Fibroblast of lung (primary cell): ENCODE measurements around the gene RTKN2. TPM values are rescaled to one million over a fixed set of nuclear protein-coding genes. Genes with fewer than 3 reads are reported as not detected.

ENCODE experiments used
- DNase-seq, 2 donors: peaks; one replicate each; pipeline versions ENCODE4 v3.0.0 to v3.0.0-alpha.2; 2010; ENCODE audit warnings: low read depth in 2 of 2
- H2AFZ ChIP-seq: 2 replicates; pipeline ENCODE4 v1.5.1; 2012; ENCODE audit warnings: low read length, control low read depth, inconsistent platforms
- H3K27ac ChIP-seq: 2 replicates; pipeline ENCODE4 v1.5.1; 2011; ENCODE audit warnings: low read length, control low read depth; ENCODE audit not compliant: insufficient read depth
- H3K27me3 ChIP-seq: 2 replicates; pipeline ENCODE4 v1.5.1; 2011; ENCODE audit warnings: mild to moderate bottlenecking, low read length; ENCODE audit not compliant: control insufficient read depth, insufficient read depth
- H3K36me3 ChIP-seq: 2 replicates; pipeline ENCODE4 v1.5.1; 2011; ENCODE audit warnings: low read length; ENCODE audit not compliant: control insufficient read depth, insufficient read depth
- H3K4me1 ChIP-seq: 2 replicates; pipeline ENCODE4 v1.5.1; 2011; ENCODE audit warnings: low read length; ENCODE audit not compliant: control insufficient read depth, insufficient read depth; ENCODE audit errors: extremely low read depth
- H3K4me2 ChIP-seq: 2 replicates; pipeline ENCODE4 v1.5.1; 2011; ENCODE audit warnings: low read length, control low read depth; ENCODE audit not compliant: insufficient read depth; ENCODE audit errors: extremely low read depth
- H3K4me3 ChIP-seq, 4 experiments: fragments of 200-600 bp in 1 of 4; sonication (generic) in 1 of 4; replicated peaks in 1 of 4; 2 replicates each; pipeline ENCODE4 v1.5.1; 2011 to 2016; ENCODE audit warnings: low read length in 4 of 4, low read depth in 3 of 4, mild to moderate bottlenecking in 3 of 4, control low read depth in 2 of 4, inconsistent platforms in 1 of 4, mixed read lengths in 1 of 4; ENCODE audit not compliant: insufficient read depth in 1 of 4; ENCODE audit errors: control extremely low read depth in 1 of 4
- H3K79me2 ChIP-seq: 2 replicates; pipeline ENCODE4 v1.5.1; 2012; ENCODE audit warnings: mild to moderate bottlenecking, low read length, inconsistent platforms; ENCODE audit not compliant: control insufficient read depth, insufficient read depth
- H3K9ac ChIP-seq: 2 replicates; pipeline ENCODE4 v1.5.1; 2011; ENCODE audit warnings: mild to moderate bottlenecking, low read length, control low read depth; ENCODE audit not compliant: insufficient read depth
- H3K9me3 ChIP-seq: 2 replicates; pipeline ENCODE4 v1.5.1; 2012; ENCODE audit warnings: low read depth, low read length; ENCODE audit not compliant: control insufficient read depth, insufficient read depth
- H4K20me1 ChIP-seq: 2 replicates; pipeline ENCODE4 v1.5.1; 2011; ENCODE audit warnings: low read length; ENCODE audit not compliant: control insufficient read depth, insufficient read depth; ENCODE audit errors: extremely low read depth
- CTCF ChIP-seq, 2 donors: IDR thresholded peaks in 1 of 2; conservative IDR thresholded peaks in 1 of 2; 1 replicate in 1 of 2; 2 replicates in 1 of 2; pipeline ENCODE4 v1.5.1; 2011 to 2012; ENCODE audit warnings: low read length in 2 of 2, control low read depth in 1 of 2, inconsistent platforms in 1 of 2, low read depth in 1 of 2, mild to moderate bottlenecking in 1 of 2
- EZH2 ChIP-seq: IDR thresholded peaks from 2 replicates; pipeline ENCODE4 v1.5.1; 2012; ENCODE audit warnings: low read length, control low read depth, mild to moderate bottlenecking; ENCODE audit errors: missing control alignments
- polyA plus RNA-seq, 2 donors: library from polyadenylated mRNA; depleted of rRNA in 1 of 2; stranded (reverse) in 1 of 2; unstranded in 1 of 2; fragments of >200 nt; gene quantifications; 2 replicates each; pipeline ENCODE4 v1.2.1, GENCODE V29; 2011 to 2012; ENCODE audit warnings: missing spikeins in 1 of 2
- total RNA-seq: library from RNA; depleted of rRNA; stranded (reverse); fragments of >200 nt; gene quantifications from 2 replicates; pipeline ENCODE4 v1.2.1, GENCODE V29; 2014

The RTKN2 gene
- total and polyA plus RNA-seq, 2 donors (not counting 1 experiment from before 2014, with no cell fraction given) = 1.1 to 1.2 TPM

DNA sequence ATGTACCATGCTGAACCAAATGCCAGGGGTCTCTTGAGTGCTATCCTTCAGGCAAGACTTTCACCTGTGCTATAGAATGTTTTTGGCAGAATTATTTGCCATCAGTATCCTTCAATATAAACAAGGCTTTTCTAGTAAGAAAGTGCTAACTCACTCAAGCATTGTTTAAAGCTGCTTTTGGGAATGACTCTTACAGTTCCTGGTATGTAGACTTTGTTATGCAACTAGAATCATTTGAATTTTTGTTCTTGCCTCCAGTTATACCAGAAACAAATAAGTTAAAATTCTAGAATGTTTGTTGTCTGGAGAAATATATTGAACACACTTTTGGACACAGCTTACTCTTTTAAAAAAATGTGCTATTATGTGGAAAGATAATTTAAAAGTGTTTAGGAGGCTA, 39.5 kb upstream of the RTKN2 start:
- no peak for TF ChIP-seq CTCF (conservative IDR thresholded peaks at IDR 0.05 in 1 of 2, IDR thresholded peaks at IDR 0.05 in 1 of 2; ENCODE audit: low read depth in 1 of 2, low read length in 2 of 2)
- no peak for TF ChIP-seq EZH2
- H3K79me2 ChIP-seq = no peaks in the 10 kb centered on the region
- no peak overlapping the region for H3K9ac ChIP-seq
- H3K27me3 ChIP-seq = no peaks in the 10 kb centered on the region
- no peaks in the 10 kb centered on the region for H4K20me1 ChIP-seq
- no peaks in the 10 kb centered on the region for H3K9me3 ChIP-seq
- no peak overlapping the region for H2AFZ ChIP-seq
- no peak overlapping the region for H3K4me2 ChIP-seq
- H3K36me3 ChIP-seq = no peaks in the 10 kb centered on the region
- H3K27ac ChIP-seq = no peak overlapping the region
- H3K4me1 ChIP-seq = no peaks in the 10 kb centered on the region
- H3K4me3 ChIP-seq = no peak overlapping the region
- DNase-seq = peak in 1 of 2 donors; percentile 50

DNA sequence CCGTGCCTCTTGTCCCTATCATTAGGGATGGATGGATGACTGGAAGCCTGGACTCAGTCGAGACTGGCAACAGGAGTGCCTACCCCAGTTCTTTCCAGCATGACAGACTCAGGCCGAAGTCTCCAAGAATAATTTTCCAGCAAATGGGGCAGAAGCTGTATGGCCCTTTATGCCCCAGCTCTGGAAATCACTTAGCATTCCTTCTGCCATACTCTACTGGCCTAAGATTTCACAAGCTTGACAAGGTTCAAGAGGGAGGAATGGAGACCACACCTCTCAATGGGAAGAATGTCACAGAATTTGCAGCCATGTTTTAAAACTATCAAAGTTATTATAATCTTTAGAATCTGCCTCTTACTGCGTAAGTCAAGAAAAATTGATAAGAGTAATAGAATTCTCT, 39.0 kb upstream of the RTKN2 start:
- H3K27me3 ChIP-seq = no peaks in the 10 kb centered on the region
- H3K27ac ChIP-seq = no peak overlapping the region
- DNase-seq = no peak
- no peaks in the 10 kb centered on the region for H3K9me3 ChIP-seq
- H2AFZ ChIP-seq = no peak overlapping the region
- H3K36me3 ChIP-seq = no peaks in the 10 kb centered on the region
- no peak overlapping the region for H3K4me3 ChIP-seq
- H3K4me1 ChIP-seq = no peaks in the 10 kb centered on the region
- no peak overlapping the region for H3K4me2 ChIP-seq
- H3K9ac ChIP-seq = no peak overlapping the region
- no peaks in the 10 kb centered on the region for H4K20me1 ChIP-seq
- TF ChIP-seq CTCF (conservative IDR thresholded peaks at IDR 0.05 in 1 of 2, IDR thresholded peaks at IDR 0.05 in 1 of 2; ENCODE audit: low read depth in 1 of 2, low read length in 2 of 2) (no peak), EZH2 (no peak)
- H3K79me2 ChIP-seq = no peaks in the 10 kb centered on the region

DNA sequence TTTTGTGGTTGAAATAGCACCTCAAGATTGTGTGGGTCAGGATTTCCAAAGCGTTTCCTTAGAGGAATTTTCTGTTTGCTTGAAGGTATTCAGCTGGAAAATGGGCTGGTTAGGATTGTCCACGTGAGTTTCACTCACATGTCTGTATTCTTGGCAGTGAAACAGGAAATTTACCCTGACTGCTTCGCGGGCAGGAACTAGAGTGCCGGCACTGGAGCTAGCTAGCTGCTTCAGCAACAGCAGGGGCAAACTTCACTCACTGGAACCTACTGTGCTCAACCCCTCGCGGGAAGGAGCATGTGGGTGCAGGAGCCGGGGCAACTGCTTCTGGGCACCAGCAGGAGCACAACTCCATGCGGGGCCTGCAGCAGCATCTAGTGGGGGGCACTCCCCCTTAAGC, 38.0 kb upstream of the RTKN2 start:
- TF ChIP-seq EZH2 (no peak), CTCF (conservative IDR thresholded peaks at IDR 0.05 in 1 of 2, IDR thresholded peaks at IDR 0.05 in 1 of 2; ENCODE audit: low read depth in 1 of 2, low read length in 2 of 2) (no peak)
- Histone ChIP-seq H3K27me3 (no peaks in the 10 kb centered on the region), H3K4me3 (no peak overlapping the region), H3K9me3 (no peaks in the 10 kb centered on the region), H3K4me1 (no peaks in the 10 kb centered on the region), H2AFZ (no peak overlapping the region), H4K20me1 (no peaks in the 10 kb centered on the region), H3K79me2 (no peaks in the 10 kb centered on the region), H3K4me2 (no peak overlapping the region), H3K27ac (no peak overlapping the region), H3K36me3 (no peaks in the 10 kb centered on the region), H3K9ac (no peak overlapping the region)
- peak in 1 of 2 donors; percentile 38 for DNase-seq
